Measurements from ENCODE around the gene BANF2.

Gene BANF2

DNA sequence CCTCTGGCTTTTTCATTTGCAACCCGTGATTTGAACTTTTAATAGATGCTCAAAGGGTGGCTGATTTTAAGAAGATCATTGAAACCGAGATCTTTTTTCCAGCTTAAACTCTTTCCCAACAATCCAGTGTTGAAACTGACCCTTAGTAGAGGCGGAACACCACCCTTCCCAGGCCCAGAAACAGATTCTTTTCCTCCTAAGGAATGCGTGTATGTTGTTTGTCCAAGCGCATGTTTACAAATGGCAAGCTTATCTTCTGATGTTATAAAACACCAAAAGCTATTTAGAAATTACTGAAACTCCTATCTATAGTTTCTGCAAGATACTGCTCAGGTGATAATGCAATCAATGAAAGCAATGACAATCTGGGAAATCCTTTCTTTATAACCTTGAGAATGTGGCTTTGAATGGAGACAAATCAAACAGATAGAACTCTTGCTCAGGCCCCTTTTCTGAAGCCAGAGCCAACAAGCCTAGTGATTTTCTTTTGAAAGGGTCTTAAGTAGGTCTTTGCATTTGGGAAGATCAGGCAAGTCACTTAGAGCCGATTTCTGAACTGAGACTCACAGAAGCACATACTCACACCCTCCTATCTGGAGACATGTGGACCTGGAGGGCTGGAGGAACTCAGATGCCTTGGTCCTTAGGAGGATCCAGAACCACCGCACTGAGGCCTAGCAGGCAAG lies 9.1 kb downstream of the BANF2 start:
- TF ChIP-seq, protein P1, sequence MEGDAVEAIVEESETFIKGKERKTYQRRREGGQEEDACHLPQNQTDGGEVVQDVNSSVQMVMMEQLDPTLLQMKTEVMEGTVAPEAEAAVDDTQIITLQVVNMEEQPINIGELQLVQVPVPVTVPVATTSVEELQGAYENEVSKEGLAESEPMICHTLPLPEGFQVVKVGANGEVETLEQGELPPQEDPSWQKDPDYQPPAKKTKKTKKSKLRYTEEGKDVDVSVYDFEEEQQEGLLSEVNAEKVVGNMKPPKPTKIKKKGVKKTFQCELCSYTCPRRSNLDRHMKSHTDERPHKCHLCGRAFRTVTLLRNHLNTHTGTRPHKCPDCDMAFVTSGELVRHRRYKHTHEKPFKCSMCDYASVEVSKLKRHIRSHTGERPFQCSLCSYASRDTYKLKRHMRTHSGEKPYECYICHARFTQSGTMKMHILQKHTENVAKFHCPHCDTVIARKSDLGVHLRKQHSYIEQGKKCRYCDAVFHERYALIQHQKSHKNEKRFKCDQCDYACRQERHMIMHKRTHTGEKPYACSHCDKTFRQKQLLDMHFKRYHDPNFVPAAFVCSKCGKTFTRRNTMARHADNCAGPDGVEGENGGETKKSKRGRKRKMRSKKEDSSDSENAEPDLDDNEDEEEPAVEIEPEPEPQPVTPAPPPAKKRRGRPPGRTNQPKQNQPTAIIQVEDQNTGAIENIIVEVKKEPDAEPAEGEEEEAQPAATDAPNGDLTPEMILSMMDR (IDR thresholded peaks at IDR 0.05; ENCODE audit: low read depth, low read length): no peak
- in situ Hi-C loops (cut with HindIII; ENCODE audit: low sequenced_read_pairs): no loop called here
- H3K4me3 ChIP-seq (ENCODE audit: low read depth, low read length): no peak overlapping the region
- no peak for DNase-seq (ENCODE audit: low read depth, low spot score)

DNA sequence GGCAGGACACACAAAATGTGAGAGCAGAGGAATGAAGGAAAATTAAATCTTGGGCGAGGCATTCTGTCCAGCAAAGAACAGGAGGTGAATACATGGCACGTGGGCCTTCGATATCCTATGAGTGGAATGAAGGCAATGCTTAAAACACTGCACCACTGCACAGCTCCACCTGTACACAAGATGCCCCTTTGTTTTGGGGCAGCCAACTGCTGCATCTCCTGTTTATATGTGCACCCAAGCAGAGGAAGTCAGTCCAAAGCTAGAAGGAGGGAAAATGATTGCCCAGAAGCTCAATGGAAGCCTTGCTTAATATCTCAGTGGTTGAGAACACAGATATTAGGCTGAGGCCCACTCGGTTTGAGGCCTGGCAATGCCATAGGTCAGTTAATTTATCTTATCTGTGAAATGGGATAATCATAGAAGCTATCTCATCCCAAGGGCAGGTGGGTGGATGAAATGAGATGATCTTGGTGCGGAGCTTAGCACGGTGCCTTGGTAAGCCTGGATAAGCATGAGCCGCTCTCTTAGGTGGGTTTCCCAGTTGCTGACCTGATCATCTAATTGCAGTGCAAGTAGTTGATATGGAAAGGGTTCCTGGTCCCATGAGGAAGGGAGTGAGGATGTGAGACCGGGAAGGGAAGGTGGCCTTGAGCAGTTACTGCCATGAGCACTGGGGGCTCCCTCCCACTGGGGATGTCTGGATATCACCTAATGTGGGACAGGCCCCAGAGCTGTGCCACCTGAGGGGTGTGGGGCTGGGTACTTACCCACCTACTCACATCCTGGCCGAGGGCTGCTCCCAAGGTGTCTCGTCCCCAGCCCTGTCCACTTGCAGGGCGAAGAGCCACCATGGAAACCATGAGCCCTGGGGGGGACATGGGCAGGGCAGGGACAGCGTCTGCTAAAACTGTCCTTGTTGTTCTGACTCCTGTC lies 9.9 kb downstream of the BANF2 start:
- DNase-seq (ENCODE audit: low read depth, low spot score): no peak
- H3K4me3 ChIP-seq (ENCODE audit: low read depth, low read length): no peak overlapping the region
- TF ChIP-seq, protein P1 (IDR thresholded peaks at IDR 0.05; ENCODE audit: low read depth, low read length): no peak
- in situ Hi-C loops (cut with HindIII; ENCODE audit: low sequenced_read_pairs): no loop called here

DNA sequence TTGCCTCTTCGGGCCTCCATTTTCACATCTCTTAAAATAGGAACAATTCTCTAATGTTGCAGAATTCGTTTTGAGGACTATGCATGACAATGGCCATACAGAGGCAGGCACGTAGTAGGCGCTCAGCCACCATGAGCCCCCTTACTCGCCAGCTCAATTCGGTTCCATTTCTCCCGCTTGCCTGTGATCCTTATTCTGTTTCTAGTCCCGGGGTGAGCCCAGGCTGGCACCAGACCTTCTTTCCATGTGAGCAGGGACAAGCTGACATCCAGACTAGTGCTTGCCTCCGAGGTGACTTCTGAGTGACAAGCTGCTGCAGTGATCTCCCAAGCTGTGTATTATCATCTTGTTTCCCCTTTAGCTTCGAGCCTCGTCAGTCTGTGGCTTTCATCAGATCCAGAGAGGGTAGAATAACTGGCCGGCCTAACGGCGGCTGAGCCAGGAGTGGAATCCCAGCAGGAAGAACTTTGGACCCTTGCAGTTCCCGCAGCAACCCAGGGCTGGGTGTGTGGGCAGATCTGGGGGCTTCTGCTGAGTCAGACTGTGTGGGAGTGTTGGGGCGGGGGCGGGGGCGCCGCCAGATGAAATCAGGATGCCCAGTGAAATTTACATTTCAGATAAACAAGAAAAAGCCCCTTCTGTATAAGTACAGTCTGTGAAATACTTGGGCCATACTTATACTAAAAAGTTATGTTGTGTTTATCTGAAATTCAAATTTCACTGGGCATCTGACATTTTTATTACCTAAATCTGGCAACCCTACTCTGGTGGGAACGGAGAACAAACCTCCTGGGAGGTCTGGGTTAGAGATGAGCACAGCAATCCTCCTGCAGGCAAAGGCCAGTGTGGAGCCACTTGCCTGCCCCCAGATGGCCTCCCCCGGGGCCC lies 10.9 kb downstream of the BANF2 start:
- TF ChIP-seq, protein P1 (IDR thresholded peaks at IDR 0.05; ENCODE audit: low read depth, low read length): no peak
- no peak overlapping the region for H3K4me3 ChIP-seq (ENCODE audit: low read depth, low read length)
- DNase-seq (ENCODE audit: low read depth, low spot score): peak; percentile 20
- in situ Hi-C loops (cut with HindIII; ENCODE audit: low sequenced_read_pairs): no loop called here

DNA sequence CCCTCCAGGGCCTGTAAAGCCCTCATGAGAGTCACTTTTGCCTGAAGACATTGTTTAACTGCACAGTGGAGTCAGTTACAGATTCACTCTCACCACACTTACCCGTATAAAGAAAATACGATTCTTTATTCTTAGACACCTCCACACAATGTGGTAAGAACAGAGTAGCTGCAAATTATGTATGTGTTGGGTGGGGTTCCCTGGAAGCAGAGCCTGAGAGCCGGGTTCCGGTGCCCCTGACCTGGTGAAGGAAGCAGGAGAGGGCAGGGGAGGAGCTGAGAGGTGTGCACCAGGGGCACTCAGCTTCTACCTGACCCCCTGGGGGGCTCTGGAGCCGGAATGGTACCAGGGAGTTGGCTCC lies 11.5 kb downstream of the BANF2 start:
- TF ChIP-seq, protein P1 (IDR thresholded peaks at IDR 0.05; ENCODE audit: low read depth, low read length): no peak
- DNase-seq (ENCODE audit: low read depth, low spot score): no peak
- in situ Hi-C loops (cut with HindIII; ENCODE audit: low sequenced_read_pairs): no loop called here
- no peak overlapping the region for H3K4me3 ChIP-seq (ENCODE audit: low read depth, low read length)

DNA sequence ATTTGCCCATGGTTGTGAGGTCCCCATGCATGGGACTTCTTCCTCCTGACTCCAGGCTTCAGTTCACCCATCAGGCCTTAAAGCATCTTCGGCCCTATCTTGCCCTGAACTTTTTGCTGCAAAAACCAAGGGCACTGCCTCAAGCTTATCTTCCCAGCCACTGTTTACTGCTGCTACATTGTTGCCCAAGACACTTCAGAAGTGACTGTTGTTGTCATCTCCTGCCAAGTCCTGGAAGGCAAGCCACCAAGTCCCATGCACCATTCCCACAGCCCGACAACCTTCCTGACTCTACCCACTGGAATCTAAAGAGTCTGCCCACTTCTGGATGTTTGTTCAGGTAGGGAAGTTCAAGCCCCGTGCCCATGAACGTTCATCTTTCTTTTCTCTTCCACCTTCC lies 12.4 kb downstream of the BANF2 start:
- TF ChIP-seq, protein P1 (IDR thresholded peaks at IDR 0.05; ENCODE audit: low read depth, low read length): no peak
- no peak overlapping the region for H3K4me3 ChIP-seq (ENCODE audit: low read depth, low read length)
- DNase-seq (ENCODE audit: low read depth, low spot score): no peak
- in situ Hi-C loops (cut with HindIII; ENCODE audit: low sequenced_read_pairs): no loop called here

DNA sequence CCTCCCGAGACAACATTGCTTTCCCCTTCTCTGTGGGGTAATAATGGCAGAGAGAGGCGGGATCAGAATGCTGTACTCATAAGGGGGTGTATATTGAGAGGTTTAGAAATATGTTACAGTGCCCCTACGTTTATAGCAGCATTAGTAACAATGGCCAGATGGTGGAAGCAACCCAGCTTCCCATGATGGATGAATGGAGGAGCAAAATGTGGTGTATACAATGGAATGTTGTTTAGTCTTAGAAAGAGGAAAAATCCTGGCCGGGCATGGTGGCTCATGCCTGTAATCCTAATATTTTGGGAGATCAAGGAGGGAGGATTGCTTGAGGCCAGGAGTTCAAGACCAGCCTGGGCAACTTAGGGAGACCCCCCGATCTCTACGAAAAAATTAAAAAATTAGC lies 12.9 kb downstream of the BANF2 start:
- no peak overlapping the region for H3K4me3 ChIP-seq (ENCODE audit: low read depth, low read length)
- in situ Hi-C loops (cut with HindIII; ENCODE audit: low sequenced_read_pairs): no loop called here
- no peak for DNase-seq (ENCODE audit: low read depth, low spot score)
- TF ChIP-seq, protein P1 (IDR thresholded peaks at IDR 0.05; ENCODE audit: low read depth, low read length): no peak
